CD14-positive monocyte (primary cell): ENCODE data around the gene MYL11. TPM values are rescaled to one million over a fixed set of nuclear protein-coding genes. Genes with fewer than 3 reads are reported as not detected.
"Not testable (repeated sequence)": the region's sequence is repeated elsewhere in the genome, so short reads cannot be mapped to it uniquely, and the experiment has no call there.

ENCODE experiments used
- DNase-seq, 3 donors: peaks; one replicate each; pipeline ENCODE4 v3.0.0-alpha.2; 2011 to 2022
- H2AFZ ChIP-seq: 2 replicates; pipeline ENCODE4 v1.6.0; 2012; ENCODE audit warnings: mild to moderate bottlenecking, low read depth, low read length, inconsistent platforms; ENCODE audit not compliant: insufficient read depth, poor library complexity, severe bottlenecking
- H3K27ac ChIP-seq, 2 donors: 1 replicate in 1 of 2; 2 replicates in 1 of 2; pipeline ENCODE4 v1.5.1; 2012 to 2013; ENCODE audit warnings: low read length in 2 of 2, control low read depth in 1 of 2, inconsistent platforms in 1 of 2, low read depth in 1 of 2, mild to moderate bottlenecking in 1 of 2
- H3K27me3 ChIP-seq, 2 donors: one replicate each; pipeline versions ENCODE4 v1.6.0 to v1.6.1; 2011 to 2013; ENCODE audit warnings: low read length in 2 of 2; ENCODE audit not compliant: control insufficient read depth in 2 of 2, insufficient read depth in 2 of 2
- H3K36me3 ChIP-seq, 2 donors: replicated peaks in 1 of 2; 1 replicate in 1 of 2; 2 replicates in 1 of 2; pipeline versions ENCODE4 v1.5.1 to v1.6.1; 2012 to 2013; ENCODE audit warnings: low read length in 2 of 2, control low read depth in 1 of 2, inconsistent platforms in 1 of 2, mild to moderate bottlenecking in 1 of 2; ENCODE audit not compliant: insufficient read depth in 2 of 2, control insufficient read depth in 1 of 2
- H3K4me1 ChIP-seq, 2 donors: 1 replicate in 1 of 2; 2 replicates in 1 of 2; pipeline versions ENCODE4 v1.5.1 to v1.6.1; 2012 to 2013; ENCODE audit warnings: low read length in 2 of 2, control low read depth in 1 of 2, inconsistent platforms in 1 of 2, mild to moderate bottlenecking in 1 of 2, moderate library complexity in 1 of 2; ENCODE audit not compliant: insufficient read depth in 2 of 2, control insufficient read depth in 1 of 2
- H3K4me2 ChIP-seq: replicated peaks from 2 replicates; pipeline ENCODE3; 2012; ENCODE audit warnings: low read length, moderate library complexity, mild to moderate bottlenecking; ENCODE audit not compliant: poor library complexity, severe bottlenecking; ENCODE audit errors: extremely low read depth
- H3K4me3 ChIP-seq, 3 experiments: fragments of 200-600 bp in 1 of 3; sonication (generic) in 1 of 3; replicated peaks in 1 of 3; 1 replicate in 2 of 3; 2 replicates in 1 of 3; pipeline ENCODE4 v1.5.1; 2011 to 2013; ENCODE audit warnings: low read length in 3 of 3, mild to moderate bottlenecking in 3 of 3, control low read depth in 2 of 3, low read depth in 2 of 3, inconsistent platforms in 1 of 3, moderate library complexity in 1 of 3
- H3K79me2 ChIP-seq: 2 replicates; pipeline ENCODE4 v1.6.0; 2012; ENCODE audit warnings: mild to moderate bottlenecking, control low read depth, inconsistent platforms, low read length, moderate library complexity; ENCODE audit not compliant: insufficient read depth
- H3K9ac ChIP-seq: 2 replicates; pipeline ENCODE4 v1.6.0; 2017; ENCODE audit warnings: low read length, mild to moderate bottlenecking; ENCODE audit not compliant: insufficient read depth, poor library complexity, severe bottlenecking
- H3K9me3 ChIP-seq, 2 donors: replicated peaks in 1 of 2; 1 replicate in 1 of 2; 2 replicates in 1 of 2; pipeline versions ENCODE4 v1.5.1 to v1.6.1; 2012 to 2013; ENCODE audit warnings: low read length in 2 of 2, control low read depth in 1 of 2; ENCODE audit not compliant: control insufficient read depth in 1 of 2, insufficient read depth in 1 of 2
- H4K20me1 ChIP-seq: 2 replicates; pipeline ENCODE4 v1.6.0; 2012; ENCODE audit warnings: mild to moderate bottlenecking, low read length, control low read depth, moderate library complexity; ENCODE audit not compliant: insufficient read depth
- H3K27ac Mint-ChIP-seq, 7 donors: one replicate each; pipeline ENCODE4 v1.8.0; 2020; ENCODE audit warnings: mild to moderate bottlenecking in 7 of 7, mixed read lengths in 7 of 7, moderate library complexity in 6 of 7, inconsistent platforms in 2 of 7
- H3K27me3 Mint-ChIP-seq, 3 donors: one replicate each; pipeline ENCODE4 v1.8.0; 2021 to 2022; ENCODE audit warnings: low read depth in 3 of 3, mild to moderate bottlenecking in 3 of 3, mixed read lengths in 3 of 3, moderate library complexity in 3 of 3, inconsistent platforms in 1 of 3
- H3K36me3 Mint-ChIP-seq, 2 donors: one replicate each; pipeline ENCODE4 v1.8.0; 2020; ENCODE audit warnings: mixed read lengths in 2 of 2, inconsistent platforms in 1 of 2, mild to moderate bottlenecking in 1 of 2
- H3K4me1 Mint-ChIP-seq: one replicate; pipeline ENCODE4 v1.8.0; 2020; ENCODE audit warnings: mild to moderate bottlenecking, mixed read lengths
- H3K4me3 Mint-ChIP-seq, 2 donors: one replicate each; pipeline ENCODE4 v1.8.0; 2020; ENCODE audit warnings: mild to moderate bottlenecking in 2 of 2, mixed read lengths in 2 of 2, moderate library complexity in 1 of 2
- H3K9me3 Mint-ChIP-seq, 7 donors: one replicate each; pipeline ENCODE4 v1.8.0; 2020 to 2022; ENCODE audit warnings: mixed read lengths in 7 of 7, mild to moderate bottlenecking in 6 of 7, moderate library complexity in 6 of 7, inconsistent platforms in 2 of 7
- WGBS: methylation state at CpG from one replicate; pipeline ENCODE4 v1.1.5; 2013; ENCODE audit warnings: missing lambda C conversion rate; ENCODE audit not compliant: insufficient coverage; 5-methylcytosine and 5-hydroxymethylcytosine counted together
- intact Hi-C, 2 donors: fragments of 100-400 bp; cut with micrococcal nuclease; formaldehyde crosslinking; loops; one replicate each; pipeline versions ENCODE4 v1.15.0 to v1.15.1; 2023
- polyA plus RNA-seq, 3 donors: library from polyadenylated mRNA; depleted of rRNA in 1 of 3; unstranded in 2 of 3; stranded (reverse) in 1 of 3; fragments of 300-500 nt in 2 of 3; fragments of >200 nt in 1 of 3; fragmentation: Illumina TruSeq in 2 of 3; gene quantifications; 1 replicate in 2 of 3; 2 replicates in 1 of 3; pipeline ENCODE4 v1.2.3, GENCODE V29; 2012 to 2021
- TF ChIP-seq, protein P1 (sequence below): fragments of 200-600 bp; IDR thresholded peaks from one replicate; pipeline ENCODE4 v1.8.0; 2022; ENCODE audit warnings: antibody characterized with exemption, mild to moderate bottlenecking

MYL11 gene
- polyA plus RNA-seq, 3 donors: 1.6 to 1.9 TPM; not detected in 1

DNA sequence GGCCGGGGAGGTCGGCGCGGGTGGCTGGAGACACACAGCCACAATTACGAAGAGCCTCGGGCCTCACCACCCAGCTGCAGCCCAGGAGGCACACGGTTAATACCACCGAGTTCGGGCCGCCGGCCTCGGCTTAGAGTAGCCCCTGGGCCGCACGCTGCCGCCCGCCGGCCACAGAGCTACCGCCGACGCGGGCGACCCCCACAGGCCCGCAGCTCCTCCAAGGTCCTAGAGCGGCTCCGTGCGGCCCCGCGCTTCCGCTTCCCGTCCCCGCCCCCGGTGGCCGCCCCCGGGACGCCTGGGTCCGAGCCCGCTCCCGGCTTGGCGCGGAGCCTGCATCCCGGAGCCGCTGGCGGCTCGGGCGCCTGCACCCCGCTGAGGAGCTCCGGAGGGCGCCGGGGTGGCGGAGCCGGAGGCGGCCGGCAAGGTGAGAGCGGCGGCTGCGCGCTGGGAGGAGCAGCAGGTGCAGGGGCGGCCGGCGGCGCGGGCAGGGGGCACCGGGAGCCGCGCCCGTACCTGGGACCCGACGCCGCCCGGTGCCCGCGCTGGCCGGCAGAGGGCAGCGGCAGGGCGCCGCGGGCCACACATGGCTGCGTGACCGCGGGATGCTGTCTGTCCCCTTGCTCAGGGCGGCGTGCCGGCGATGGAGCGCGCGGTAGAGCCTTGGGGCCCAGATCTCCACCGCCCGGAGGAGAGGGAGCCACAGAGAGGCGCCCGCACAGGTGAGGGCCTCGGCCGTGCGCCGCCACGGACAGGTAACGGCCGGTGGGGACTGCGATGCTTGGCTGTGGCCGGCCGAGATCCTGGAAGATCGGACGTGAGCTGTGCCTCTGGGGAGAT is 20.8 kb downstream of the MYL11 start, which contains the start of gene ZNF48:
Gene ZNF48 (plus strand): TSS at position 266 of the 837 bp plus-strand sequence. CDS start 375 bp downstream, at position 641.
- no peaks in the 10 kb centered on the region for H4K20me1 ChIP-seq
- Mint-ChIP-seq H3K27me3 (peaks cover 7 to 34% (median 12%) of the 10 kb centered on the region in 3 donors), H3K4me3 (peak within 1 kb of the TSS; percentile 84 to 91), H3K36me3 (peaks cover 5 to 13% of the 10 kb centered on the region in 2 donors), H3K27ac (peak within 1 kb of the TSS in 3 of 7 donors; percentile 20 to 68 (median 33)), H3K4me1 (peaks cover 28% of the 10 kb centered on the region), H3K9me3 (no peaks in the 10 kb centered on the region)
- H3K4me2 ChIP-seq: peak within 1 kb of the TSS; percentile 79
- no peaks in the 10 kb centered on the region for H3K9me3 ChIP-seq
- H3K4me1 ChIP-seq: peaks cover 15 to 23% of the 10 kb centered on the region in 2 donors
- intact Hi-C loops: loop anchor here in 1 of 2 donors (2.0 kb wide), 1 partner anchor 15 kb away; no protein-coding TSS in a partner anchor
- H3K9ac ChIP-seq: peak within 1 kb of the TSS; percentile 62
- TF ChIP-seq, protein P1, sequence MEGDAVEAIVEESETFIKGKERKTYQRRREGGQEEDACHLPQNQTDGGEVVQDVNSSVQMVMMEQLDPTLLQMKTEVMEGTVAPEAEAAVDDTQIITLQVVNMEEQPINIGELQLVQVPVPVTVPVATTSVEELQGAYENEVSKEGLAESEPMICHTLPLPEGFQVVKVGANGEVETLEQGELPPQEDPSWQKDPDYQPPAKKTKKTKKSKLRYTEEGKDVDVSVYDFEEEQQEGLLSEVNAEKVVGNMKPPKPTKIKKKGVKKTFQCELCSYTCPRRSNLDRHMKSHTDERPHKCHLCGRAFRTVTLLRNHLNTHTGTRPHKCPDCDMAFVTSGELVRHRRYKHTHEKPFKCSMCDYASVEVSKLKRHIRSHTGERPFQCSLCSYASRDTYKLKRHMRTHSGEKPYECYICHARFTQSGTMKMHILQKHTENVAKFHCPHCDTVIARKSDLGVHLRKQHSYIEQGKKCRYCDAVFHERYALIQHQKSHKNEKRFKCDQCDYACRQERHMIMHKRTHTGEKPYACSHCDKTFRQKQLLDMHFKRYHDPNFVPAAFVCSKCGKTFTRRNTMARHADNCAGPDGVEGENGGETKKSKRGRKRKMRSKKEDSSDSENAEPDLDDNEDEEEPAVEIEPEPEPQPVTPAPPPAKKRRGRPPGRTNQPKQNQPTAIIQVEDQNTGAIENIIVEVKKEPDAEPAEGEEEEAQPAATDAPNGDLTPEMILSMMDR: peak; percentile 73
- H2AFZ ChIP-seq: peak within 1 kb of the TSS; percentile 90
- peak; percentile 46 to 51 (median 48) for DNase-seq
- no peak within 1 kb of the TSS for H3K27ac ChIP-seq
- H3K4me3 ChIP-seq: peak within 1 kb of the TSS; percentile 42 to 80 (median 46)
- H3K36me3 ChIP-seq: no peaks in the 10 kb centered on the region
- no peaks in the 10 kb centered on the region for H3K79me2 ChIP-seq
- no peaks in the 10 kb centered on the region for H3K27me3 ChIP-seq
- under 1% methylated on average over 91 of the region's 103 CpGs for WGBS

DNA sequence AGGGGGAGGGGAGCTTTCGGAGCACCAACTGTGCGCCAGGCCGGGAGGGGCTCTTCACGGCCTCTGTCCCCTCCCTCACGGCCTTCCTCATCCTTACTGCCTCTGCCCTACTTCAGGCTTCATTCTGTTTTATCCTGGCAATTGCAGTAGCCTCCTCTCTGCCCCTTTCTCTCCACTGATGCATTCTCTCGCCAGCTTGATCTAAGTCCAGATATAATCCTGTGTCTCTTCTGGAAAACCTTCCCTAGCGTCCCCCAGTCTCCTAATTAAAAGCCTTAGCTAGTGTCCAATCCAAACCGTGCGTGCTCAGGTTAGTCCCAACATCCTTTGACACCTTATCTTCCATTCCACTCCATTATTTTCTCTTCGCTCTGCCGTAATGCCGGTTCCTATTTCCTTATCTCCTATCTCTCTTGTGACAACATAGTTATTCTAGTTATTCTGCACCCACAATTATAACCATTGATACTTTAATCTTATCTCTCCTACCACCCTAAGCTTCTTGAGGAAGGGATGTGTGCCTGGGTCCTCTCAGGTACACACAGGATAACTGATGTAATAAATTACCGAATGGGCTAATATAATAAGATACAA is 21.5 kb downstream of the MYL11 start:
- no peak for DNase-seq
- intact Hi-C loops: loop anchor here in 1 of 2 donors (2.0 kb wide), 1 partner anchor 15 kb away; no protein-coding TSS in a partner anchor
- Histone ChIP-seq H3K79me2 (no peaks in the 10 kb centered on the region), H4K20me1 (no peaks in the 10 kb centered on the region), H3K9ac (peak overlapping the region; percentile 62), H3K9me3 (no peaks in the 10 kb centered on the region), H3K27me3 (no peaks in the 10 kb centered on the region), H3K4me3 (peak overlapping the region; percentile 42 to 80 (median 46)), H3K4me1 (peaks cover 21 to 30% of the 10 kb centered on the region in 2 donors), H3K4me2 (peak overlapping the region; percentile 79), H3K27ac (no peak overlapping the region), H2AFZ (peak overlapping the region; percentile 90), H3K36me3 (no peaks in the 10 kb centered on the region)
- TF ChIP-seq, protein P1: no peak
- H3K4me3 Mint-ChIP-seq: peak overlapping the region; percentile 84 to 90
- peak overlapping the region in 2 of 7 donors; percentile 31 to 33 for H3K27ac Mint-ChIP-seq
- peaks cover 7 to 30% (median 12%) of the 10 kb centered on the region in 3 donors for H3K27me3 Mint-ChIP-seq
- no peaks in the 10 kb centered on the region for H3K9me3 Mint-ChIP-seq
- 8% methylated on average over 8 of the region's 13 CpGs for WGBS
- H3K4me1 Mint-ChIP-seq: peaks cover 32% of the 10 kb centered on the region
- H3K36me3 Mint-ChIP-seq: peaks cover 5 to 13% of the 10 kb centered on the region in 2 donors

DNA sequence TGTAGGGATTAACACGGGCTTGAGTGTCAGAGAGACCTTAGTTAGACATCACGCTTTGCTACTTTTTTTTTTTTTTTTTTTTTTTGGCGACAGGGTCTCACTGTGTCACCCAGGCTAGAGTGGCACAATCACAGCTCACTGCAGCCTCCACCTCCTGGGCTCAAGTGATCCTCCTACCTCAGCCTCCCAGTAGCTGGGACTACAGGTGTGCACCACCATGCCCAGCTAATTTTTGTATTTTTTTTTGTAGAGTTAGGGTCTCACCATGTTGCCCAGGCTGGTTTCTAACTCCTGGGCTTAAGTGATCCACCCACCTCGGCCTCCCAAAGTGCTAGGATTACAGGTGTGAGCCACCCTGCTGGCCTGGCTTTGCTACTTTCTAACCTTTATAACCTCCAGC is 22.0 kb downstream of the MYL11 start:
- Mint-ChIP-seq H3K4me1 (peaks cover 36% of the 10 kb centered on the region), H3K27me3 (peaks cover 7 to 28% (median 11%) of the 10 kb centered on the region in 3 donors), H3K4me3 (peak overlapping the region in 1 of 2 donors; percentile 84), H3K36me3 (peaks cover 5 to 13% of the 10 kb centered on the region in 2 donors)
- H3K9ac ChIP-seq, H3K27ac Mint-ChIP-seq, H3K9me3 Mint-ChIP-seq, H3K4me3 ChIP-seq, H3K27ac ChIP-seq, H4K20me1 ChIP-seq, H2AFZ ChIP-seq, H3K27me3 ChIP-seq, H3K9me3 ChIP-seq, DNase-seq, intact Hi-C loops, H3K79me2 ChIP-seq, H3K36me3 ChIP-seq: not testable (repeated sequence)
- Histone ChIP-seq H3K4me1 (peaks cover 21 to 31% of the 10 kb centered on the region in 2 donors), H3K4me2 (peak overlapping the region; percentile 79)
- 100% methylated on average over 1 of the region's 4 CpGs for WGBS
